ENCODE data around the gene BTBD9. TPM values are rescaled to one million over a fixed set of nuclear protein-coding genes. Genes with fewer than 3 reads are reported as not detected.

Gene BTBD9
- total and polyA plus RNA-seq, 4 donors: 8.7 to 73.9 (median 28.3) TPM

DNA sequence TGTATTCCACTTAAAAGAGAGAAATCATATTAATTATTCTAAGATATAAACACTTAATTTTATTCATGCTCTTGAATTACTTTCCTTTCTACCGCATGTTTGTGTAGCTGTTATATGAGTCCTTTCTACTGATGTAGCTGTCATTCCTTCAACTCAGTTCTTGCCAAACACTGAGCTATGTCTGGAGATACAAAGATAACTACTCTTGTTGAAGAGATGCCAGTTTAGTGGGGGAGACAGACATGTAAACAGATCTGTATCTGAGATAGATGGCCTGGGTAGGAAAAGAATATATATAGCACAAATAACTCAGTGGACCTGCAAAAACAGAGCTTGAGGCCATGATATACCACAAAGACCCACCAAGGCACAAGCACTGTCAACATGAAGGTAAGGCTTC is 157.3 kb downstream of the BTBD9 start:
- ATAC-seq (ENCODE audit: insufficient read depth, low FRiP score): no peak
- WGBS, 2 donors: 66 to 78% methylated on average over 1 of the region's 1 CpG

DNA sequence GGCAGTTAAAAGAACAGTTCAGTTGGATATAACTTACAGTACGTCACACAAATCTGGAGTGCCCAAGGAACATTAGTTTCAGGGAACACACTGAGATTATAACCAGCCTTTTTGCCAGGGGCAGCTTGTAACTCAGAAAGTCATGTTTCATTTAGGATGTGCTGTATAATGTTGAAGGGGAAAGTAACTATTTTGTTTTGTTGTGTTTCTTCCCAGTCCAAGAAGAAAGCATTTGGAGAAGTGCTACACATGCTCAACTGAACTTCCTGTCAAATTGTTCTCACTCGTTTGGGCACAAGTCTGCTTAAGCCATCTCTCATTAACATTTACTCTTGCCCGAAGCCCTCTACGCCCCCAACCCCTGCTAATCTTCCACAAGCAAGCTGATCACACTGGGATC is 157.9 kb downstream of the BTBD9 start:
- Histone ChIP-seq H3K4me3 (no peak overlapping the region), H3K36me3 (ENCODE audit: control insufficient read depth in 4 of 4, insufficient read depth in 4 of 4, low read length in 4 of 4) (no peaks in the 10 kb centered on the region), H3K27ac (ENCODE audit: low read depth in 1 of 2, low read length in 1 of 2) (no peak overlapping the region), H3K9ac (ENCODE audit: insufficient read depth in 1 of 2, low read length in 2 of 2) (no peak overlapping the region), H3K4me1 (ENCODE audit: control insufficient read depth in 5 of 5, insufficient read depth in 5 of 5, low read length in 5 of 5) (peaks cover 0 to 18% (median 4%) of the 10 kb centered on the region in 5 donors), H3K9me3 (ENCODE audit: control insufficient read depth in 4 of 4, insufficient read depth in 3 of 4, low read length in 3 of 4) (no peaks in the 10 kb centered on the region), H3K27me3 (ENCODE audit: control insufficient read depth in 3 of 3, insufficient read depth in 3 of 3, low read length in 2 of 3) (no peaks in the 10 kb centered on the region)
- DNase-seq (peak in 2 of 3 donors; percentile 15 to 40), ATAC-seq (ENCODE audit: insufficient read depth, low FRiP score) (no peak)
- TF ChIP-seq, protein P1, sequence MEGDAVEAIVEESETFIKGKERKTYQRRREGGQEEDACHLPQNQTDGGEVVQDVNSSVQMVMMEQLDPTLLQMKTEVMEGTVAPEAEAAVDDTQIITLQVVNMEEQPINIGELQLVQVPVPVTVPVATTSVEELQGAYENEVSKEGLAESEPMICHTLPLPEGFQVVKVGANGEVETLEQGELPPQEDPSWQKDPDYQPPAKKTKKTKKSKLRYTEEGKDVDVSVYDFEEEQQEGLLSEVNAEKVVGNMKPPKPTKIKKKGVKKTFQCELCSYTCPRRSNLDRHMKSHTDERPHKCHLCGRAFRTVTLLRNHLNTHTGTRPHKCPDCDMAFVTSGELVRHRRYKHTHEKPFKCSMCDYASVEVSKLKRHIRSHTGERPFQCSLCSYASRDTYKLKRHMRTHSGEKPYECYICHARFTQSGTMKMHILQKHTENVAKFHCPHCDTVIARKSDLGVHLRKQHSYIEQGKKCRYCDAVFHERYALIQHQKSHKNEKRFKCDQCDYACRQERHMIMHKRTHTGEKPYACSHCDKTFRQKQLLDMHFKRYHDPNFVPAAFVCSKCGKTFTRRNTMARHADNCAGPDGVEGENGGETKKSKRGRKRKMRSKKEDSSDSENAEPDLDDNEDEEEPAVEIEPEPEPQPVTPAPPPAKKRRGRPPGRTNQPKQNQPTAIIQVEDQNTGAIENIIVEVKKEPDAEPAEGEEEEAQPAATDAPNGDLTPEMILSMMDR (IDR thresholded peaks at IDR 0.05; ENCODE audit: control extremely low read depth, extremely low read depth): no peak
- 64 to 71% methylated on average over 4 of the region's 4 CpGs for WGBS, 2 donors

More for the DNA sequence above, 157.3 kb downstream of the BTBD9 start:
- Histone ChIP-seq H3K27me3 (ENCODE audit: control insufficient read depth in 3 of 3, insufficient read depth in 3 of 3, low read length in 2 of 3) (no peaks in the 10 kb centered on the region), H3K27ac (ENCODE audit: low read depth in 1 of 2, low read length in 1 of 2) (no peak overlapping the region), H3K9ac (ENCODE audit: insufficient read depth in 1 of 2, low read length in 2 of 2) (no peak overlapping the region), H3K9me3 (ENCODE audit: control insufficient read depth in 4 of 4, insufficient read depth in 3 of 4, low read length in 3 of 4) (no peaks in the 10 kb centered on the region), H3K4me1 (ENCODE audit: control insufficient read depth in 5 of 5, insufficient read depth in 5 of 5, low read length in 5 of 5) (peaks cover 0 to 18% (median 4%) of the 10 kb centered on the region in 5 donors), H3K36me3 (ENCODE audit: control insufficient read depth in 4 of 4, insufficient read depth in 4 of 4, low read length in 4 of 4) (no peaks in the 10 kb centered on the region), H3K4me3 (no peak overlapping the region)
- TF ChIP-seq, protein P1 (IDR thresholded peaks at IDR 0.05; ENCODE audit: control extremely low read depth, extremely low read depth): no peak
- DNase-seq: peak in 1 of 3 donors; percentile 35

DNA sequence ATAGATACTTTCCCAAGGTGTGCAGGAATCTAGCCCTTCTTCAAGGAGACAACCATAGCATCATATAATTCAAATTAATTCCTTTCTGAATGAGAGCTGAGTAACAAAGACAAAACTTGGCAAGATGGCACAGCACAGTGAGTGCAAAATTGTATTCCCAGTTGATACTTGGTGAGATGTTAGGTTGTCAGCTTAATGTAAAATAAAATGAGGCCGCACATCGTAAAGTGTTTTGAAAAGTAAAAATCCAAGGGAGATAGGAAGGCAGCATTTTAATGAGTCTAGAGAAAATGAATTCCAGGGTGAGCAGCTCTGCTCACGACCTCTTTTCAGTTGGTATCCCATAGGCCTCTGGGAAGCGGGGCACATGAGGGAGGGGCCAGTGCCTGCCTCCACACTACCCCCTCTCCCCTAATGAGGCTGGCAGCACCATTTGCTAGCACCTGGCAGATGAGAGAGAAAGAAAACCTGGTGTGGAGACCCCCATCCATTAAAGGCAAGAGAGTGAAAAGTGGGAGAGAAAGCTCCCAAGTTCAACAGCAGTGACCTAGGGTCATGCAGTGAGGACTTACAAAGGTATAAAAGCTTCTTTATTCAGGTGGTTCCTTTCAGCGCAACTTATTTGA is 158.4 kb downstream of the BTBD9 start:
- ATAC-seq (ENCODE audit: insufficient read depth, low FRiP score) (no peak), DNase-seq (no peak)
- peaks cover 0 to 18% (median 4%) of the 10 kb centered on the region in 5 donors for H3K4me1 ChIP-seq (ENCODE audit: control insufficient read depth in 5 of 5, insufficient read depth in 5 of 5, low read length in 5 of 5)
- no peak overlapping the region for H3K27ac ChIP-seq (ENCODE audit: low read depth in 1 of 2, low read length in 1 of 2)
- WGBS, 2 donors: 95 to 96% methylated on average over 5 of the region's 5 CpGs
- no peak overlapping the region for H3K9ac ChIP-seq (ENCODE audit: insufficient read depth in 1 of 2, low read length in 2 of 2)
- TF ChIP-seq, protein P1 (IDR thresholded peaks at IDR 0.05; ENCODE audit: control extremely low read depth, extremely low read depth): no peak
- no peak overlapping the region for H3K4me3 ChIP-seq
- no peaks in the 10 kb centered on the region for H3K27me3 ChIP-seq (ENCODE audit: control insufficient read depth in 3 of 3, insufficient read depth in 3 of 3, low read length in 2 of 3)
- no peaks in the 10 kb centered on the region for H3K9me3 ChIP-seq (ENCODE audit: control insufficient read depth in 4 of 4, insufficient read depth in 3 of 4, low read length in 3 of 4)
- no peaks in the 10 kb centered on the region for H3K36me3 ChIP-seq (ENCODE audit: control insufficient read depth in 4 of 4, insufficient read depth in 4 of 4, low read length in 4 of 4)

DNA sequence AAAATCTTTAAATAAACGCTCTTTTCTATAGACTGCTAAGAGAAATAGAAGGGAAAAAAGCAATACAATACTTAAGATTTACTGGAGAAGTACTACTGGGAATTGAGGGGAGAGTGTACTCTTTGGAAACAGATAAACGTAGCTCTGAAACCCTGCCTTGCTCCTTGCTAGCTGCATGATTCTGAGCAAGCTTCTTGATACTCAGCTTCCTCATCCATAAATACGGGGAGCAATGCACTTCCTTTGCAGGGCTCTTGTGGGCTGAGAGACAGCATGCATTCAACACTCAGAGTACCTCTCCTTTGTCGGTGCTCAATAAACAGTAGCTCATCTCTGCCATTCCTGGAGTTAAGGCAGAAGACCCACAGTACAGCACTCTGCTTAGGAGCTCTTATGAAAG is 159.7 kb downstream of the BTBD9 start:
- H3K27ac ChIP-seq (ENCODE audit: low read depth in 1 of 2, low read length in 1 of 2): no peak overlapping the region
- WGBS, 2 donors: 73 to 78% methylated on average over 4 of the region's 4 CpGs
- DNase-seq (no peak), ATAC-seq (ENCODE audit: insufficient read depth, low FRiP score) (no peak)
- H3K9me3 ChIP-seq (ENCODE audit: control insufficient read depth in 4 of 4, insufficient read depth in 3 of 4, low read length in 3 of 4): no peaks in the 10 kb centered on the region
- TF ChIP-seq, protein P1 (IDR thresholded peaks at IDR 0.05; ENCODE audit: control extremely low read depth, extremely low read depth): no peak
- H3K27me3 ChIP-seq (ENCODE audit: control insufficient read depth in 3 of 3, insufficient read depth in 3 of 3, low read length in 2 of 3): no peaks in the 10 kb centered on the region
- H3K9ac ChIP-seq (ENCODE audit: insufficient read depth in 1 of 2, low read length in 2 of 2): no peak overlapping the region
- H3K4me3 ChIP-seq: no peak overlapping the region
- peaks cover 0 to 18% (median 4%) of the 10 kb centered on the region in 5 donors for H3K4me1 ChIP-seq (ENCODE audit: control insufficient read depth in 5 of 5, insufficient read depth in 5 of 5, low read length in 5 of 5)
- no peaks in the 10 kb centered on the region for H3K36me3 ChIP-seq (ENCODE audit: control insufficient read depth in 4 of 4, insufficient read depth in 4 of 4, low read length in 4 of 4)
